Hypothalamus (tissue), 51 donors: ENCODE data around the gene FPR1.
"Not testable (repeated sequence)": the region's sequence is repeated elsewhere in the genome, so short reads cannot be mapped to it uniquely, and the experiment has no call there.

Experiments used
- DNase-seq, 51 donors: peaks; one replicate each; lab custom pipeline; 2025; lab: John Stamatoyannopoulos, UW

FPR1 gene

DNA sequence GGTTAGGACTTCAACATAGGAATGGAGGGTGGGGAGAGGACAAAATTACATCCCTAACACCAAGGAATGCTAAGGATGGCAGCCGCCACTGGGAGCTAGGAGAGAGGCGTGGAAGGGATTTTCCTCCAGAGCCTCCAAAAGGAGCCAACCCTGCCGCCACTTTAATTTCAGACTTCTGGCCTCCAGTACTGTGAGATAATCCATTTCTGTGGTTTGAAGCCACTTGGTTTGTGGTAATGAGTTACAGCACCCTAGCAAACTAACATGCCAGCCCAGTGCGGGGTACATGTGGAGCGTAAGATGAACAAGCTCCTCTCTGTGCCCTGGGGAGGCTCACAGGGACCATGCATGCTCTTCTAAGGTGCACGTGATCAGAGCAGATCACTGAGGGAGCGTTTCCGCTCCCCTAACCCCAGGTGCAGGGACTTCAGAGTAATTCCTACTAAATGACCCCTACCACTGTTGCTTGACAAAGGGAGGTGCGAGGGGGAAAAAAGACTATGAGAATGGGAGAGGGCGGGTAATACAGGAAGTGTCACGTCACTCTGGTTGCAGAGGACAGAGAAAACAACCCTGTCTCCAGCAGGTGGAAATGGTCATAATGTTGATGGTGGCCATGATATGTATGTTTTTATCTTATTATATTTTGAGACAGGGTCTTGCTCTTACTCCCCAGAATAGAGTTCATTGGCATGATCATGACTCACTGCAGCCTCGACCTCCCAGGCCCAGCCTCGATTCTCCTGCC is 12.0 kb downstream of the FPR1 start:
- DNase-seq: no peak

DNA sequence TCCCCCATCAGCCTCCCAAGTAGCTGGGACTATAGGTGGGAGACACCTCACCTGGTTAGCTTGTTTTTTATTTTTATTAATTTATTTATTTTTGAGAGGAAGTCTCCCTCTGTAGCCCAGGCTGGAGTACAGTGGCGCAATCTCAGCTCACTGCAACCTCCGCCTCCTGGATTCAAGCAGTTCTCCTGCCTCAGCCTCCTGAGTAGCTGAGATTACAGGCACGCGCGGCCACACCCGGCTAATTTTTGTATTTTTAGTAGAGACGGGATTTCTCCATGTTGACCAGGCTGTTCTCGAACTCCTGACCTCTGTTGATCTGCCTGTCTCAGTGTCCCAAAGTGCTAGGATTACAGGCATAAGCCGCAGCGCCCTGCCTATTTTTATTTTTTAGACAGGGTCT is 13.2 kb downstream of the FPR1 start:
- DNase-seq: not testable (repeated sequence)

DNA sequence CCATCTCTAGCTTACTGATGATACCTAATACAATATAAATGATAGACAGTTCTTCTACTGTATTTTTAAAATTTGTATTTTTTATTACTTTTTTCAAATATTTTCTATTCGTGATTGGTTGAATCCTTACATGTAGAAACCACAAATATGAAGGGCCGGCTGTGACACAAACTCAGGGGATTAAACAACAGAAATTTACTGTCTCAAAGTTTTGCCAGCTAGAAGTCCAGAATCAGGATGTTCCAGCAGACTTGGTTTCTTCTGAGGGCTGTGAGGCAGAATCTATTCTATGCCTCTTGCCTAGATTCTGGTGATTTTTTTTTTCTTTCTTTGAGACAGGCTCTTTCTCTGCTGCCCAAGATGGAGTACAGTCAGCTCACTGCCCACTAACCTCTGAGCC is 13.8 kb downstream of the FPR1 start:
- no peak for DNase-seq

DNA sequence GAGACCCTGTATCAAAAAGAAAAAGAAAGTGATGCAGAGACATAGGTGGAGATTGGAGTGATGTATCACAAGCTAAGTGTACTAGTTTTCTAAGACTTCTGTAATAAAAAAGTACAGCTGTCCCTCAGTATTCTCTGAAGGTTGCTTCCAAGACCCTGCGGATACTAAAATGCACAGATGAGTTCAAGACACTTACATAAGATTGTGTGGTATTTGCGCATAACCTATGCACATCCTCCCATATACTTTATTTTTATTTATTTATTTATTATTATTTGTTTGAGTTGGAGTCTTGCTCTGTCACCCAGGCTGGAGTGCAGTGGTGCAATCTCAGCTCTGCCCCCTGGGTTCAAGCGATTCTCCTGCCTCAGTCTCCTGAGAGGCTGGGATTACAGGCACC is 14.3 kb downstream of the FPR1 start:
- DNase-seq: no peak

DNA sequence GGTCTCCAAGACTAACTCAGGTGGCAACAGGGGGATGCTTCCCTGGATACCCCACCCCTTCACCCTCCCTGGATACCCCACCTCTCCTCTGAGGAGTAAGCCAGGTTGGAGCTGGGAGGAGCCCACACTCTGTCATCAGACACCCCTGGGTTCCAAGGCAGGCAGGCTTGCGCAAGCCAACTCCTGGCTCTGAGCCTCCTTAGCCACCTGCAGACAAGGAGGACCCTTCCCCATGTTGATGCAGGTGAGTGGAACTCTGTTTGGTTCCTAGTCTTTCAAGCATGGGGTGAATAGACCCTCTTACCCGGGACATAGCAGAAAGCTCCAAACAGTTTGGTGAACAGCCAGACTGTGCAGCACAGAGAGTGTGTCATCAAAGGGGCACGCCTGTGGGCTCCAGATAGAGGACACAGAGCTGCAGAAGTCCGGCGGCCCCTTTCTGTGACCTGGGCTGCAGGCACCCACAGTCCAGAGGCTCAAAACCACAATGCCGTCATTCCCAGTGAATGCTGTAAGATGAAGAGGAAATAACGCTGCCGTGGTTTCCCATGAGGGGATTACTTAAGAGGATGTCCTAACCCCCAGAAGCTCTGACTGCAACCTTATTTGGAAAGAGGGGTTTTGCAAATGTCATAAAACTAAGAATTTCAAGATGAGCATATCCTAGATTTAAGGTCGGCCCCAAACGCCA is 15.8 kb downstream of the FPR1 start:
- DNase-seq: peak in 15 of 51 donors; percentile 4 to 49 (median 22)

DNA sequence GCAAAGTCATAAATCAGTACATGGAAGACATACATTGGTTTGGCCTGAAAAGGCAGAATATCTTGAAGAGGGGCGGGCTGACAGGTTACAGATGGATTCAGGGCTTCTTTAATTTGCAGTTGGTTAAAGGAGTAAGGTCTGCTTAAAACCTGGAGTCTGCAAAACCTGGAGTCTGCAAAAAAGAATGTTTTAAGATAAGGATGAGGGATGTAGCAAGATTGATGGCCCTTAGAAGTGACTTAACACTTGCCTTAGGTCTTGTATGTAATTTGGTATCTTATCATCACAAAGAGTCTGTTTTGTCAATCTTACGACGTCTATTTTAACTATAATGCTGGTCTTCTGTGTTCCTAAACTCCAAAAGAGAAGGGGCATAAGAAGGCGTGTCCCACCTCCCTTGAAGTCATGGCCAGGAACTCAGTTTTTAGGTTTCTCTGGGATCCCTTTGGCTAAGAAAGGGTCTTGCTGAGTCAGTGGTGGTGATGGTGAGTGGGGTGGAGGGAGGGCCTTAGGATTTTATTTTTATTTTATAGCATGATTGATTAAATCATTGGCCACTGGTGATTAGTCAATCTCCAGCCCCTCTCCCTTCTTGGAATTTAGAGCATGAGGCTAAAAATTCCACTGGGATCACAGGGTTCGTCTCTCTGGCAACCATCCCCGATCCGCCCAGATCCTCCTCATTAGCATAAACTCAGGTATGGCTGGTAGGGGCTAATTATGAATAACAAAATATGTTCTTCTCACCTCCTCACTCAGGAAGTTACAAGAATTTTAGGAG is 17.7 kb downstream of the FPR1 start:
- DNase-seq: no peak

DNA sequence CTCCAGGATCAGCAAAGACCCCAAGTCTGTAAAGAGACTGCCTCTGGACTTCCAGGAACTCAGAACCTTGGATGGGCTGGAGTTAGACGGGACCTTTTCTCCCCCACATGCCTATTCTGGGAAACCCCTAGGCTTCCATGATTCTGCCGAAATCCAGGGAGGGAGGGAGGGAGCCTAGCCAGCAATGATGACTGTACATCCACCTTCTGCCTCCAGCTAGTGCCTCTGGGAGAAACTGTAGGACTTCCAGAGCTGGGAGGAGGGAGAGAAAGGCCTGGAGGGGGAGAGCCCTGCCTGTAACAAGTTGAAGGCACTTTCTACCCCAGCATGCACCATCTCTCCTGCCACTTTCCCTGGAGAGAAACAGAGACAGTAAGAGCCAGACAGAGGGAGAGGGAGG is 21.9 kb downstream of the FPR1 start:
- DNase-seq: no peak

DNA sequence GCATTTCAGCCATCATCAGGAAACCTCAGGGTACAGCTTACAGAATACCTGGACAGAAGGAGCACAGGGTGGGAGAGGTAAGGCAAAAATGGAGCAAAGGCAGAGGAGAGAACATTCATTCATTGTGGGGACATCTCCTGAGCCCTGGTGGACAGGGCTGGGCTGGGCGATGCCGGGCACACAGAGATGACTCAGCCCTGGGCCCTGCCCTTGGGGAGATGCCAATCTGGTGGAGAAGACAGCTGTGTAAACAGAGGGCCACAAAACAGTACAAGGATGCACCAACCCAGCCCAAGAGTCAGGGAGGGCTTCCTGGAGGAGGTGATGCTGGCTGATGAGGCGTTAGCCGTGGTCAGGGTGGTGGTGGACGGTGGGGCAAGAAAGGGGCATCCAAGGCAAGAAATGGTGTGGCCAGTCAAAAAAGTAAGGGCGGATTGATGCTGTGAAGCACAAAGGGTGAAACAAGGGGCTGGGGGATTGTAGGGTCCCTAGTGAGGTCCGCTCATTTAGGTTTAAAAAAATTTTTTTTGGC is 24.3 kb downstream of the FPR1 start:
- peak in 1 of 51 donors; percentile 11 for DNase-seq

DNA sequence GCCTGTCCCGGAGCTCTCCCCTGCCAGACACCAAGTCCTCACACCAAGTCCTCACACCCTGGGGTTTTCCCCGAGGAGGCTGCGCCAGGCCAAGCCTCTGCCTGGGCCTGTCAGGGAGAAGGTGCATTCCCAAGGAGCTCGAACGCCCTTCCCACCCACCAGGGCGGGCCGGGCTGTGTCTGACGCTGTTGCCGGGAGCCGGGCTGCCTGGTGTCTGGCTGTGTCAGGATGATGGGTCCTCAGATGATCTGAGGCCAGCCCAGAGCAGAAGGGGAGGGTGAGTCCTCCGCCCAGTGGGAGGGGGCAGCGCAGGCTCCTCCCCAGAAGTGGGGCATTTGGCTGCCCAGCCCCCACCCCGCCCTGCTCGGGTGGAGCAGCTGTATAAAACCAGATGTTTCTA is 25.6 kb downstream of the FPR1 start:
- DNase-seq: peak in 41 of 51 donors; percentile 12 to 90 (median 62)

DNA sequence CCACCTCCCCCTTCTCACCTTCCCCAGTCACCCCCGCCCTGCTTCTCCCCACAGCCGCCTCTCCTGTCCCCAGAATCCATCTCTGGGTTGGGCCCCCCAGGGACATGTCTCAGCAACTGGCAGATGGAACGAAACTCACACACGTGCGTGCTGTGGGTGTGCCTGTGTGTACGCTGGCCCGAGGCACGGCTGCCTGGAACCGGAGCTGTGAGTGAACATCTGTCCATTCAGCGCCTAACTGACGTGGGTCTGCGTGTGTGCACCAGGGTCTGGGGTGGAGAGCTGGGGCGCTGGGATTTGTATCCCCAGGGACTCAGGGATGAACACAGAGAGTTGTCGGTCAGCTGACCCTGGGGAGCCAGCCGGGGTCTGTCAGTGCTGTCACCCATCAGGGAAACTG is 27.1 kb downstream of the FPR1 start:
- DNase-seq: peak in 1 of 51 donors; percentile 12

DNA sequence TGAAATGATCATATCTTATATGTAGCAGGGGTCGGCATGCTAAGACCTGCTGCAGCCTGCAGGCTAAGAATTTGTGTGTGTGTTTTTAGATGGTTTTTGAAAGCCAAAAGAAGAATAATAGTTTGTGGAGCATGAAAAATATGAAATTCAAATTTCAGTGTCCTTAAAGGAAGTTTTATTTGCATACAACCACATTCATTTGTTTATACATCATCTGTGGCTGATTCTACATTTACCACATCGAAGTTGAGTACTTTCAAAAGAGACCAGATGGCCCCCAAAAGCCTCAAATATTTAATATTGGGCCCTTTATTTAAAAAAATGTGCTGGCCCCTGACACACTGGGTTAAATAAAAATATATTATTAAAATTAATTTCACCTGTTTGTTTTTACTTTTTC is 29.2 kb downstream of the FPR1 start:
- no peak for DNase-seq

DNA sequence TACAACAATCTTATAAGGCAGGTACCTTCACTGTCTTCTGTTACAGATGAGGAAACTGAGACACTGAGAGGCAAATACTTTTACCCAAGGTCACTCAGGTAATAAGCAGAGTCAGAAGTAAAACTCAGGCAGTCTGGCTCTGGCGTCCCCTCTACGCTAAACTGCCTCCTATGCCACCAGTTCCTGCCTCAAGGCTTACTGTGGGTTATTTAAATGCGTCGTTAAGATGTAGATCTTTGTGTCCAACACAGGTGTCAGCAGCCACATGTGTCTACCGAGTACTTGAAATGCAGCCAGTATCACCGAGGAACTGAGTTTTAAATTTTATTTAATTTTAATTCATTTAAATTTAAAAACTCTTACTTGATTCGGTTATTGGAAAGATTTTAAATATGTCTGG is 29.8 kb downstream of the FPR1 start:
- no peak for DNase-seq

DNA sequence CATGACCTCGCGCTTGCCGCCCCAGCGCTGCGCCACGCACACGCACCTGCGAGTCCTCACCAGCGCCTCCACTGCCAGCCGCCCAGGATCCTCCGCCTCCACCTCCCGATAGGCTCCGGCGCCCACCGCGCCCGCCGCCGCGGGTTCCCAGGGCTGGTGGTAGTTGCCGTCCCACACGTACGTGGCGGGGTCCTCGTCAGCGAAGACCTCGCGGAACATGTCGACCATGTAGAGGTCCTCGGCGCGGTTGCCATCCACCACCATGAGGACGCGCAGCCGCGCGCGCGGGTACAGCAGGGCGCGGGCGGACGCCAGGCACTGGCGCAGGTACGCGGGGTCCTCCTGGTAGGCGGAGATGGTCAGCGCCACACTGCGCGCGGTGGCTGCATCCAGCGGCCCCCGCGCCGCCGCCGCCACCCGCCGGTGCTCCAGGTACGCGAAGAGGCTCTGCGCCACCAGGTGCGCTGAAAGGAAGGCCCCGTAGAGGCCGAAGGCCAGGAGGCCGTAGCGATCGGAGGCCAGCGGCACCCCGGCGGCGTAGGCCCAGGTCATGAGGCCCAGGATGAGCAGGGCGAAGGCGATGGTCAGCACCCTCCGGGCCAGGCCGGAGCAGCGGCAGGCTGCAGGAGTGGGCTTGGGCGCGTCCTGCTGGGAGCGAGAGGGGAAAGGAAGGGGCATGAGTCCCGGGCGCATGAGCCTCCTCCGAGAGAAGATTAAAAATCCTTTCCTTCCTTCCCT is 32.3 kb downstream of the FPR1 start:
- peak in 19 of 51 donors; percentile 2 to 37 (median 19) for DNase-seq

DNA sequence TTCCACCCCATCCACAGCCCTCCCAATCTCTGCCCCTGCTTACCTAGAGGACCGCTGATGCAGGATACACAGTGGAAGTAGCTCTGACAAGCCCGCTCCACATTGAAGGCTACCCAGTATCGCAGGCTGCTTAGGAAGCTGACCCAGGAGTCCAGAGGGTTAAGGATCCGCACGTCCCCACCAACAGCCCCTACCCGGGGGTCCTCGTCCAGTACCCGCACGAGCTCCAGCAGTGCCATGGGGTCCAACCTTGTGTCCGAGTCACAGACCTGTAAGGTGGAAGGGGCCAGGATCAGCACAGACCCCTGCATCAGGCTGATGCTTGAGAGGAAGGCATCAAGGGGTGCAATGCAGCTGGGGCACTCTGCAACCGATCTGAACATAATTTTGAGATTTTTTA is 34.8 kb downstream of the FPR1 start:
- no peak for DNase-seq

DNA sequence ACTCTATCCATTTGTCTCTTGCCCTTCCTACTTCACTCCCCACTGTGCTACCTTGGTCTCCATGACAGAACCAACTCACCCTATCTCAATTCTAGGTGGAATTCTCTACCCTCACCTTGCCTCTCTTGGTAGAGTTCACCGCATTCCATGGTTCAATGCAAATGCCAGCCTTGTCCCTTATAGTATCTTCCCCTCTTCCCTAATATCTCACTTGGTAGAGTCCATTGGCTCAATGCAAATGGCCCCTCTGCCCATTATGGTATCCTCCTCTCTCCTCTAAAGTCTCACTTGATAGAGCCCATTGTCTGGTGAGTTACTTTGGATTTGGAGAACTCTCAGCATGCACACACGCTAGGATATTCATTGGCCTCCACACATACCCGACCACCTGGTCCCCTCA is 35.8 kb downstream of the FPR1 start:
- no peak for DNase-seq

DNA sequence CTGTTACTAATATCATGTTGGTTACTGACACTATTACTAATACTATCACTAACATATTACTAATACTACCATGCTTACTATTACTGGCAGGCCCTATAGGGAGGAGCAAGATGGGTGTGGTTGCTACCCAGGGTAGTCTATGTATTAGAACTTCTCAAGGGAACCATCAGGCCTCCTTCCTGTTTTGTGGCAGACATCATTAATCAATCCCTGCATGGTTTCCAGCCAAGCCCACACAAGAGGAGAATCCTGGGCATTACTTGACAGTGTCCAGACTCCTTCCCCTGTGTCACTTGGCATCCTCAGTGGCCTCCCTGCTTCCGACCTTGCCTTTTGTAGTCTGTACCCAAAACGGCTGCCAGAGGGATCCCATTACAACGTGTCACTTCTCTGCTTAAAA is 36.8 kb downstream of the FPR1 start:
- DNase-seq: no peak

DNA sequence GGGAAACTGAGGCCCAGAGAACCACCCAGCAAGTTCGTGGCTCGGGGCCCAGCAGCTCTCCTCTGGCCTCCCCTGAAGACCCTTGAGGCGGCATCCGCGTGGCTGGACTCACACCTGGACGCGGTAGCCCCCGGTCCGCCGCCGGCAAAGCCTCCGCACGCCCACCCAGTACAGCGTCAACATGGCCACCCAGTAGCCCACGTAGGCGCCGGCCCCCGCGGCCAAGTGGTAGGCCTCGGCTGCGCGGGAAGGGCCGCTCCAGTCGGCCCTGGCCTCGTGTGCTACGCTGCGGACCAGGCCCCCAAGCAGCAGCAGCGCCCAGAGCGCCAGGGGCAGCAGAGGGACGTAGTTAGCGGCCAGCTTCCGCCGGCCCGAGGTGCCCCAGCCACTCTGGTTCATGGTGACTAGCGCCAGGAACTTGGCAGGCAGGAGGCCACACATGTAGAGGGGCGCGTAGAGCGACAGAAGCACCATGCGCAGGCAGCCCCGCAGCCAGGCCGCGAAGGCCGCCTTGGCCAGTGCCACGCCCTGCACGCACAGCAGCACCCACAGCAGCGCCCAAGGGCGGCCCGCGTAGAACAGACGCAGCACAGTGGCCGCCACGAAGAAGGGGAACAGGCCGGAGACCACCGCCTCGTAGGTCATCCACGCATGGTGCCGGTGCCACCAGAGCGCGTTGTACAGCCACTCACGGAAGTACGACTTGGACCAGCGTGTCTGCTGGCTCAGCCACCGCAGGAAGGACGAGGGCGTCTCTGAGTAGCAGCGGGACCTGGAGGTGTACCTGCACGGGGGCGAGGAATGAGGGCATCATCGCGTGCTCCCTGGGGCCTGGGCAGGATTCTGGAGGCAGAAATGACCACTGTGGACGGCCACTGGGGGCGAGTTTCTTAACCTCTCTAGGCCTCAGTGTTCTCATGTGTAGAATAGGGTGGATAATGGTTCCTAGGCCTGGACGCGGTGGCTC is 38.1 kb downstream of the FPR1 start:
- no peak for DNase-seq

DNA sequence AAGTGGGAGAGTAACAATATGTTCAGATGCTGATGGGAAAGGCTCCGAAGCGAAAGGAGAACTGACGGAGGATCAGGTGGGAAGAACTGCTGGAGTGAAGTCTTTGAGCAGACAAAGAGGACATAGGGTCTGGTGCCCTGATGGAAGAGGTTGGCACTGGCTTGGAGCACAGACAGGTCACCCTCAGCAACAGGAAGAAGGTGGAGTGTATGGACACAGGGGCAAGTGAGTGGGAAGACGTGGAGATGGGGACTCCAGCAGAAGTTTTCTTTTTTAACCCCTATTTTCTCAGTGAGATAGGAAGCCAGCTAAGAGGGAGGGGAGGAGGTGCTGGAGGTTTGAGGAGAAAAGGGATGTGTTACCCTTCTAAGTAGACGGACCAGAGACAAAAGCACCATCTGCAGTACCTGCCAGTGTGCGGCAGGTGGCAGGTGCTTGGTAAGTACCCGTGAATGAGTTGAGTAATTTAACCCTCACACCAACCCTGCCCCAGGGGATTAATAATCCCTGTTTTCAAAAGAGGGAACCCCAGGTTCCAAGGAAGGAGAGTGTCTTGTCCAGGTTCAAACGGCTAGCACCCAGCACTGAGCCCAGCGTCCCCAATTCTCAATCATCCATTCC is 39.1 kb downstream of the FPR1 start:
- peak in 1 of 51 donors; percentile 10 for DNase-seq

DNA sequence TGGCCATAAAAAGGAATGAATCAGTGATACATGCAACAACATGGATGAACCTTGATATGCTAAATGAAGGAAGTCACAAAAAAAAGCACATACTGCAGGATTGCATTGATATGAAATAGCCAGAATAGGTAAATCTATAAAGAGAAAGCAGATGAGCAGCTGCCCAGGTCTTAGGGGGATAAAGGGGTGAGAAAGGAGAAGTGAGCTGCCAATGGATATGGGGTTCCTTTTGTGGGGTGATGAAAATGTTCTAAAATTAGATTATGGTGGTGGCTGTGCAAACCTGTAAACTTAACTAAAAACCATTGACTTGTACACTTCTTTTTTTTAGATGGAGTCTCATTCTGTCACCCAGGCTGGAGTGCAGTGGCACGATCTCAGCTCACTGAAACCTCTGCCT is 40.0 kb downstream of the FPR1 start:
- no peak for DNase-seq
